GM20431 (cell line): ENCODE measurements around the gene MDK.

ENCODE experiments used
- in situ Hi-C: fragments of 300-500 bp; cut with MseI, MboI; formaldehyde crosslinking; loops from one replicate; pipeline ENCODE4 v1.15.0; 2020; ENCODE audit warnings: low sequenced_read_pairs; ENCODE audit not compliant: unreplicated experiment

MDK gene

DNA sequence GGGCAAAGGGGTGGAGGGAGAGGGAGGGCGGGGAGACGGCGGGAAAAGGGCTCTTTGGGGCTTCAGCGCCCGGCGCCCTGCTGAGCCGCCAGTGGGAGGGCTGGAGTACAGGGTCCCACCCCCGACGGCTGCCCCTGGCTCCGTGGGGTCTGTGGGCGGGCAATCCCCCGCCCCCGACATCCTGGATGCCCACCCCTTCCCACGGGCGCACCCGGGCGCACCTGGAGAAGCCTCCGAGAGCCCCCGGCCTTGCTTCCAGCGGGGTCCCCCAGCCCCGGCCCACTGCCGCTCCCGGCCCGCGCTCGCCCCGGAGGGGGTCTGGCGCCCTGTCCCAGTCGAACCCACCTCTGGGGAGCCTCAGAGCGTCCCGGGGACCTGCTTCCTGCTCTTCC lies 9.7 kb downstream of the MDK start:
- in situ Hi-C loops: loop anchor here (25.0 kb wide), 1 partner anchor 146 kb away; no protein-coding TSS in a partner anchor

DNA sequence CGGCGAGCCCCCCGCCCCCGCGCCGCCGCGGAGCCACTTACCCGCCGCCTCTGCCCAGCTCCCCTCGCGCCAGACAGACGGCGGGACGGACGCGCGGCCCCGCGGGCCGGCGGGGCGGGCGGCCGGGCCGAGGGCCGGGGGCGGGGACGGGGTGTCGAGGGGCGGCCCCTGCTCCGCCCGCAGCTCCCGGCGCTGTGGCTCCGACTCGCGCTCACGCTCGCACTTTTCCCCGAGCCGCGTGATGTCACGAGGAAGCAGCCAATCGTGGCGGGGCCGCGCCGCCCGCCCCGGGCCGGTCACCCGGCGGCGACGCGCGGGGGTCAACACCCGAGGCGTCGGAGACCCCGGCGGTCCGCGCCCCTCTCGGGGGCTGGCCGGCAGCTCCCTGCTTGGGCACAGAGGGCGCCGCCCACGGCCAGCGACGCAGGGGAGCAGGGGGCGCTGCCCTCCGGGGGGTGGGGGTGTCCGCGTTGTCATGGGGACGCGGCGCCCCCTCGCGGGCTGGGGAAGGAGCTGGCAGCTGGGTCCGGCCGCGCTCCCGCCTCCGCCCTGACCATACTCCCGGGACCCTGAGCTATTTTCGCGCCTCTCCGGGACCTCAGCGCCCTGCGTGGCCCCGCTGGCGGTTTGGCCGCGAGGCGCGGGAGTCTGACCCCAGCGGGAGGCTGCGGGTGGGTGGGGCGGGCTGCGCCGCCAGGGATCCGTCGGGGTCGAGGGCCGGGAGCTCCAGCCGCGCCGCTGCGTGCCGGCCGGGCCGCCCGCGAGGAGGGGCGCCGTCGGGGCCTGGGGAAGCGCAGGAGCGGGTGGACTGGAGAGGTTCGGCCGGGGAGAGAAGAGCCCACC lies 10.3 kb downstream of the MDK start, which contains the start of gene CHRM4:
Gene CHRM4 (minus strand): TSS at position 199 of the 843 bp plus-strand sequence. CDS start 5,219 bp downstream, outside the sequence.
- in situ Hi-C loops: loop anchor here (25.0 kb wide), 1 partner anchor 146 kb away; no protein-coding TSS in a partner anchor

DNA sequence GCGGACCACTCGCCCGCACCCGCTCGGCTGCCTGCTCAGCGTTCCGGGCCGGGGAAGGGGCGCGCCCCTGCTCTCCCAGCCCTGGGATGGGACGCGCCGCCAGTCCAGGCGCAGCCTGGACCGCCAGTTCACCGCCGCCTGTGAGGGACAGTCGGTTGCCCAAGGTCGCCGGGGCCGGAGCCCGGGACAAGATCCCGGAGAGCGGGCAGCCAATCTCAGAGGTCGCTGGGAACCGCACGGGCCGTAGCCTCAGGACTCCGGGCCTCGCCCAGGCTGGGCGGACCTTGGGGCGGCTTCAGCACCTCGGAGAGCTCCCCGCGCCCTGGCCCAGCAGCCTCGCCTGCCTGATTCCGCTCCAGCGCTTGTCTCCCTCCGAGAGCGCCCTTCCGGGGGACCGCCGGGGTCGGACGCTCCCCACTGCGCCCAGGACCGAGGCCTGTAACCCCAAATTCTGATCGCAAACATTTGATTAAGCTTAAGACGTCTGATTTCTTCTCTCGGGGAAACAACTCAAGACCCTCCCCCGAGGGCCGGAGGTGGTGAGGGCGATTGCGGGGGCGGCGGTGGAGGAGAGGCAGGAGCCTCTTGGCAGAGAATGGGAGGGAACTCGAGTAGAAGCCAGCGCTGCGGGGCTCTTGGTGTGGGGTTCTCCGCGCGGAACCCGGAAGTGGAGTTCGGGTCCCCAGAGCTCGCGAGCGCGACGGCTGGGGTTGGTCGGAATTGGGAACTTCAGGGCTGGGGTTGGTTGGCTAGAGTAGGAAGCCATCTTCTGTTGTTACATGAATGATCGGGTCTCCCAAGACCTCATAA lies 11.2 kb downstream of the MDK start:
- in situ Hi-C loops: loop anchor here (25.0 kb wide), 1 partner anchor 145 kb away; no protein-coding TSS in a partner anchor

DNA sequence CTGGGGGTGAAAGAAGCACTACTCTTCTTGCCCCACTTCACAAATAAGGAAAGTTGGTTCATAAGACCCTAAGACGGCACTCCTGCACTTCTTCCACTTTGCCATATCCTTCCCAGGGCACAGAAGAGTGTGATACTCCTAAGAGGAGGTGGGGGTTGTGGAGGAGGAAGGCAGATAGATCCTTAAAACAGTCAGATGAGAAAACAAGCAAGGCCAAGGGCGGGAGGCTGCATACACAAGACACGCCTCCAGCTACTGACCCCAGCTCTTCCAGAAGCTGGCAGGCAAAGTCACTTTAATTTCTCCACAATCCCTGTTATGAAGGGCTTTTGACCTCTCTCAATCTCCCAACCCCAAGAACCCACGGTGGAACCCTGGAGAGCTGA lies 11.8 kb downstream of the MDK start:
- in situ Hi-C loops: loop anchor here (25.0 kb wide), 1 partner anchor 144 kb away; no protein-coding TSS in a partner anchor

DNA sequence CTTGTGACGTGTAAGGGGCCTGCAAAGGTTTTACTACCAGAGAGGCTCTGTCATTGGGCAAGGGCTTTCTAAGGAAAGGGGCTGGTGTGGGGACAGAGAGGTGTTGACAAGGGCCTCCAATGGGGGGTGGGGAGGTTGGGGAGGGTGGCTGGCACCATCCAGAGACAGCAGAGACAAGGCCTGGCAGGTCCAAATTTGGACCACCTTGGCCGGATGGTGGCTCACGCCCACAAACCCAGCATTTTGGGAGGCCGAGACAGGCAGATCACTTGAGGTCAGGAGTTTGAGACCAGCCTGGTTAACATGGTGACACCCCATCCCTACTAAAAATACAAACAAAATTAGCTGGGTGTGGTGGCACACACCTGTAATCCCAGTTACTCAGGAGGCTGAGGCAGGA lies 12.3 kb downstream of the MDK start:
- in situ Hi-C loops: loop anchor here (25.0 kb wide), 1 partner anchor 144 kb away; no protein-coding TSS in a partner anchor

DNA sequence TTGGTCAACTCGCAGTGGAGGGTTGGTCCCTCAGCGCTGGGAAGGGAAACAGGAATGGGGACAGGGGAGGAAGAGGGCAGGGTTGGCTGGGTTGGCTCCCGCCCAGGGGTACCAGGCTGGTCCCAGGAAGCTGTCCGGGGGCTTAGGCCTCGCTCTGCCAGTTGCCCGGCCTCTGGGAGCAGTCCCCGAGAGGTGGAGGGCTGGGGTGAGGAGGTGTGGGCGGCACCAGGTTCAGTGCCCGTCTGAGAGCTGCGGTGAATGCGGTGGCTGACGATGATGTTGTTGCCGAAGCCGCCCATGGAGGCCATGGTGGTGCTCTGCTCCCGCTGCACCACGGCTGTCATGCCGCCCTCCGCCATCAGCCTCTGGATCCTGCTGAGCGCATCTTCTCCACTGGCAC lies 16.1 kb downstream of the MDK start:
- in situ Hi-C loops: loop anchor here (25.0 kb wide), 1 partner anchor 140 kb away; no protein-coding TSS in a partner anchor

DNA sequence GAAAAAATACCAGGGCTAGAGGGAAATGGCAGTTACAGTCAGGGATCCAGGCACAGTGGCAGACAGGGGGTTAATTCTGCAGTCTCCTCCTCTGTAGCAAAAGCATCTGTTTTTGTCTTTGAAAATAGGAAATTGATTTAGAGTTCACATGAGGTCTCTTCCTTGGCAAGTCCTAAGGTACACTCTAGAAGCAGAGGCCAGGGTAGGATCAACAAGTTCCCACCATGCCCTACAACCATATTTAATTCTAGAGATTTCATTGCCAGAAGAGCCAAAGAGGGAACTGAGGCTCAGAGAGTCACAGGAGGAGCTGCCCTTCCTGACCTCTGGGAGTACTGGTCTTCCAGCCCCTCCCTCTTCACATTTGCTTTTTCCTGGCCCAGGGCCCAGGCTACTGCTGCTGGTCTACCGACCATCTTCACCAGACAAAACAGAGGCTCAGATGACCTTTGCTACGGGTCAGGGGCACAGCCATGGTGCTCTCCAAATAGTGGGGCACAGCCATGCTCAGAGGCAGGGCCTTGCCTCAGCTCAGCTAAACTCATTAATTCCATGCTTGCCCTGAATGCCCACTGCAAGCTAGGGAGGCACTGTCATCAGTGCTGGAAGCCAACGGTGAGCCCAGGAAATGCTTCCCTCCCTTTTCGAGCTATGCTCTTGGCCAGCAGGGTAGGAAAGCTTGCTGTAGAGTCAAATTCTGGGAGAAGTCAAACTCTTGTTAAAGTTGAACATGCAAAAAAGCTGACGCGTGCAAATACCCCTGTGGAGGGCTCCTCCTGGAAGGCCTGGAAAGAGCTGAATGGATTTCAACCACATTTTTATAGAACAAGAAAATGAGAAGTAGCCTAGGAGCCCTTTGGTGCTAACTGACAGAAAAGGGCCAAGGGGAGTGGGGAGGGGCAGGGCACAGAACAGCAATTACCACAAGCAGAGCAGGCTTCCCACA lies 21.8 kb downstream of the MDK start:
- in situ Hi-C loops: no loop called here

DNA sequence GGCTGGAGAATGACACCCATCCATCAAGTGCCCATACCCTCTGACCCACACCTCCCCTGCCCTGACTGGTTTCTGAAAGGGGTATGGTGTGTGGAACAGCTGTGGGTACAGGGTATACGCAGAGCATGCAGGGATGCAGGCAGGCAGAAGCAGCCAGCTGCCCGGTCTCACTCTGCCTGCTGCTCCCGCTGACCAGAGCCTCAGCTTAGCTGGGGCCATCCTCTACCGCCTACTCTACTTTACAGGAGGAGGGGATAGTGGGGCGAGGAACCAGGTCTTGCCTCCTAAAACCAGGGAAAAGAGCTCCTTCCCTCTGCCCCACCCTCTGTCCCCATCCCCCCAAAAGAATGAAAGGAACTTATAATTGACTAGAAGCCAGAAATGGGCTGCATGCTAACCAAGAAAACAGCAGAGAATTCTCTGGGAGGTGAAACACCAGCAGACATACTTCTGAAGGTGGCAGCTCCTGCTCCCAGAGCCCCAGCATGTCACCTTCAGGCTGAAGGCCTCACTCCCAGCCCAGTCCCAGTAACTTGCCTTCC lies 23.1 kb downstream of the MDK start:
- in situ Hi-C loops: no loop called here

DNA sequence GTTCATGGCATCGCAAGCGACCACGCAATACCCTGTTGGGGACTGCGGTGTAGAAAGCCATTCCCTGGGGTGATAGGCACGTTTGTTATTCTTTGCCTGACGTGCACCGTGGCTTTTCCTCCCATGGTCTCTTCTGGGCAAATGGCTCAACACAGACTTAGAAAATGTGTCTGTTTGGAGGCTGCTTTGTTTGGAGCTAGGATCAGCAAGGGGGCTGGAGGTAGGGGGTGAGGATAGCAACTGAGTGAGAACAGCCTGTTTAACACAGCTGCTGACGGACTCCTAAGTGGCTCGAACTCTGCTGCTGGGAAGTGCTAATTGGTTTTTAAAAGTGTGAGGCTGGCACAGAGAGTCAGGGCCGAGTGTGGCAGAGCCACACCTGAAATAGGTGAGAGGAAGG lies 26.2 kb downstream of the MDK start:
- in situ Hi-C loops: no loop called here

DNA sequence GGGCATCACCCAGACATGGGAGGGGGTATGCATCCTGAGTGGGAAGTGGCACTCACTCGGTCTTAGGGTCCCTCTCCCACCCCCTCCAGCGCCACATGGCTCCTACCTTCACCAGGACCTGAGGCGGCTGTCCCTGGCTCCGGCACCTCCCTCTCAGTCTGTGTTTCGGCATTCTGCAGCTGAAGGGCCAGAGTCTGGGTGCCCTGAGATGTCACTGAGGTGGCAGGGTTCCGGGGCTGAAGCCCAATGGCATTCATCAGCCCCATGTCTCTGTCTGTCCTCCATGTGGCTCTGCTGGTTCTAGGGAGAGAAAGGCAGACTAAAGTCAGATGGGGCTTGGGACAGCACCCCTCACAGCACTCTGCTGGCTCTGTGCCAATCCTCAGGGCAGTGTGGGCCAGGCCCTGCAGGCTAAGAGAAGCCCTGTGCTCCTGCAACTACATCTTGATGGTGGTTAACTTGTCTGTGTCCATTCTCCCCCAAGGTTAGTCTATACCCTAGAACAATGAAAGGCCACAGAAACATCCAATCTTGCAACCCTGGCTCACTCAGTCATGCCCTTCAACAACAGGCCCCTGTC lies 27.0 kb downstream of the MDK start:
- in situ Hi-C loops: no loop called here

DNA sequence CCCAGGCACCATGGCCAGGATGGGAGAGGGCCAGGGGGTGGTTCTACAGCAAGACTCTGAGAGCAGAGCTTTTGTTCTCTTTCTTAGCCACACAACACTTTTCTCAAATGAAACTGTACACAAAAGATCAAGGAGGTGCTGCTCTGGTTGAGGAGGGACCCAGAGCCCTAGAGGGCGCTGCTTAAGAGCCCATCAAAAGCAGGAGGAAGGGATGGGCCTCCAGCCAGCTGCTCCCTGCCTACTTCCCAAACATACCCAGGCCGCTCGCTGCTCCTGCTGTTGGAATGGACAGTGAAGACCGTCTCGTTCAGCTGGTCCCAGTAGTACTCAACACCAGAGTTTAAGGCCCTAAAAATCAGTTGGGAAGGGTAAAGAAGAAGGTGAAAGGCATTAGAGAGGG lies 28.6 kb downstream of the MDK start:
- in situ Hi-C loops: no loop called here

DNA sequence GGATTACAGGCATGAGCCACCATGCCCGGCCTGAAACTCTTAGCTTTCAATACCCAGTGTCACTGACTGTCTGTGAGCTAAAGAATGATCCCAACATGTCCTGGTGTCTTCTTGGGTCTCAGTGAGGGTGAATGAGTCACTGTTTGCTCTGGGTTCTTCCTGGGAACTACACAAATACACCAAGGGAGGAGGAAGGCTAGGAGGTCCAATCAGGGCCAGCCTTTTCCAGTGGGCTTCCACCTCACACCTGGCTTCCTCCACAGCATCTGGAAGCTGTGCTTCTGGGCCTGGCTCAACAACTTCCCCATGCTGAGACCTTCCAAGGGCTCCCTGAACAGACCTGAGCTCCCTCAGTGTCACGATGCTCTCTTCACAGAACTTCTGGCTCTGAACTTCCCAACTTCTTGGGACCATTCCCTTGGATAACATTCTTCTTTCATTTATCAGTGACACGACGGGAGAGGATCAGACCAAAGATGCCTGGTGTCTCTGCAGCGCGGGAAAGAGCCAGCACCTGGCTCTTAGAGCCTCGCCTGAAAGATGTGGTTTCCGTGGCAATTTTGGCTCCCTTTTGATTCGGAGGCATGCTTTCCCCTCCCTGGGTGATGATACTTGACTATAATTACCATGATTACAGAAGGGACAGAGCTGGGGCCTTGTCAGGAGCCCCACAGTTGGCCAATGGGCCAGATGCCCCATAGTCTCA lies 32.4 kb downstream of the MDK start:
- in situ Hi-C loops: no loop called here

DNA sequence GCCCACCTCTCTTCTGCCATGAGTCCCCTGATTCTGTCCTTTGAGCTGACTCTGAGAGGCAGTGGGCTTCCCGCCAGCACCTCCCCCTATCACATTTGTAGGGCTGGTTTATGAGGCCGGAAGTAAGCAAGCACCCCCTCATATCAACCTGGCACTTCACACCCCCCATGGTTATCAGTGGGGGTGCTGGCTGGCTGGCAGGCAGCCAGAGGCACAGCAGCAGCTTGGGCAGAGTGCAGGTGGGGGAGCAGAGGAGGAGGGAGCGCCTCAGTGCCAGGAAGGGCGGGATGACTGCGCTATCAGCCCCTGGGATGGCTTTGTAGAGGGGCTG lies 33.0 kb downstream of the MDK start:
- in situ Hi-C loops: no loop called here

DNA sequence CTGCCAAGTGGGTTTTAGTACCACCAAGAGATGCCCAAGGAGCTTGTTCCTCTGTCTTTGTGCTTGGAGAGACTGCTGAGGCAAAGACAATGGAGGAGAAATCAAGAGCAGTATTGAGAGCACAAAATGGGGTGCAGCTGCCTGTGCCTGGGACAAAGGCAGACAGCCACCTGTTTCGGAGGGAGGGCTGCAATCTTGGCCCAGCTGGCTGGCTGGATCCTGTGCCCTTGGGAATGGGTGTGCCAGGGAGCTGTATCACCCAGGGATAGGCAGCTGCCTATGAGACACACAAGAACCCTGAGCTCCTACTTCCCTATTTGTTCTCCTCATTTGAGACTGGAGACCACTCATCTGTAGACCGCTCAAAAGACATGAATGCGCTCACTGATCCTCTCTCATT lies 33.4 kb downstream of the MDK start:
- in situ Hi-C loops: no loop called here

DNA sequence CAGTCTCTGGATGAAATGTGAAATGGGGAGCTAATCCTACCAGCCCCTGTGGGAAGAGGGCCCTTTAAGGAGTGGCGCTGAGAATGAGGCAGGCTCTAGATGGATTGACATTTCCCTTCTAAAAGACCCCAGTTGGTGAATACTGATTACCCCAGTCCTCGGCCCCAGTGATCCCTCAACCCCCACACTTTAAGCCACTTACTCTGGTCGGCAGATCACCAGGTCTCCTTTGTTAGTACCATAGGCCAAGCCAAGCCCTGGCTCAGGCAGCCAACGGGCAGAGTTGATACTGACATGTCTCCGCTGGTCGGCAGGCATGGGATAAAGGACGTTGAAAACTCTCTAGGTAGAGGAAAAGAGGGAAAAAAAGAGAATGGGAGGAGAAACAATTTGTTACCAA lies 36.2 kb downstream of the MDK start:
- in situ Hi-C loops: no loop called here

DNA sequence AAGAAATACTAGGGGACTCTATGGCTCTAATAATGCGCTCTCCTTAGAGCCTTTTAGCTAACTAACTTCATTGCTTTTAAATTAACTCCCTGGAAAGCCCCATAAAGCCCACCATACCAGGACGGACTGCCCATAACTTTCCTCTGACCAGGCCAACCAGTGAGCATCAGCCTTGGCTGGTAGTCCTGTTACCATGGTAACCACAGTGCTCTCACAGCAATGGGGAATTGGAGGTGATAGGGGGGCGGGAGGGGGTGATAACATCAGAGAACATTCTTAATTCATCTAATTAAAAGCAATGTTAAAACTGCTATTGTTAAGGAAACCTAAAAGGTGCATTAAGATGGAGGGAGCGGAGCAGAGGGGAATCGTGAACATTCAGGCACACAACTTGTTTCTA lies 37.3 kb downstream of the MDK start:
- in situ Hi-C loops: no loop called here

DNA sequence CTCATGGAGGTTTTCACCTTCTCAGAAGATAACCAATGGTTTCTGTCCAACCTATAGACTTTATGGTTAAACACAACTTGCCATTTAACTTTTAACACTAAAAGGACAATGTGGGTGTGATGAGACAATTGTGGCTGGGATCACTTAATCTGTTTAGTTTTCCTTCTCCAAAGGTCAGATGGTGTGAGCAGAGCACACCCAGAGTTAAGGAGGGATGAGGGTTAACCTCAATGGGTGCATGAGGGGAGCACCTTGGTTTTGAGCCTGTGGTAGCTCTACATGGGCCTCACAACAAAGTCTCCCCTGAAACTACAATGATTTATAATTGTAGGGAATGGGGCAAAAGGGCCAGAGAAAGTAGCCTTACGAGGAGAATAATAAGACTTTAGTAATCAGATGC lies 39.0 kb downstream of the MDK start:
- in situ Hi-C loops: no loop called here

DNA sequence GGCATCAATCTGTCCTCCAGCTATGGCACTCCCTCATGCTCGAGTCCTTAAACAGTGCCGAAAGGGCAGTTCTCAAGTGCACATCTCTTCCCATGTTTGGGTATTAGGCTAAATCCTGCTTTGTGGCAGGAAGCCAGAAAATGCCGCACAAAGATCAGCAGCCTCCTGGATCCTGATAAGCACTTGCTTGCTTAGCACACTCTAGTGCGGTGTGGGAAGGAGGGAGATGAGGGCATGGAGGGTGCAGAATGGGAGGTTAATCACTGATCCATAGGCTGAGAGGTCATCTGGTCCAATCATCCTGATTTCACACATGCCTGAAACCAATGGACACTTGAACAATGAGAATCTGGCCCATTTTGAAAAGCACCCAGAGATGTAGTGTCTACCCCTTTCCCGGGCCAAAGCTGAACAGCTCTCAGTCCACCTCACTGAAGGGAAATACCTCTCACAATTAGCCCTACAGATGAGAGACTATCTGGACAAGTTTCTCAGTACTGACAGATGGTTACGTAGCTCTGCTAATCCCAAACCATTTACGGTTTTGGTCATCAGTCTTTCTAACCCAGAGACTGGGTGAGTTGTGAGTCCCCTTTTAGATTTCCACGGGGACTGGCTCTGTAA lies 39.9 kb downstream of the MDK start:
- in situ Hi-C loops: no loop called here
